ENCODE measurements around the gene PDCD11.

GRCh38 chr10:103382769-103383168 is 13.7 kb upstream of the PDCD11 start:
- no peak for TF ChIP-seq CTCF (IDR thresholded peaks at IDR 0.05; ENCODE audit: insufficient read depth, low read length)
- no peak for TF ChIP-seq POLR2AphosphoS5 (IDR thresholded peaks at IDR 0.05; ENCODE audit: low read depth)
- TF ChIP-seq, protein P1, sequence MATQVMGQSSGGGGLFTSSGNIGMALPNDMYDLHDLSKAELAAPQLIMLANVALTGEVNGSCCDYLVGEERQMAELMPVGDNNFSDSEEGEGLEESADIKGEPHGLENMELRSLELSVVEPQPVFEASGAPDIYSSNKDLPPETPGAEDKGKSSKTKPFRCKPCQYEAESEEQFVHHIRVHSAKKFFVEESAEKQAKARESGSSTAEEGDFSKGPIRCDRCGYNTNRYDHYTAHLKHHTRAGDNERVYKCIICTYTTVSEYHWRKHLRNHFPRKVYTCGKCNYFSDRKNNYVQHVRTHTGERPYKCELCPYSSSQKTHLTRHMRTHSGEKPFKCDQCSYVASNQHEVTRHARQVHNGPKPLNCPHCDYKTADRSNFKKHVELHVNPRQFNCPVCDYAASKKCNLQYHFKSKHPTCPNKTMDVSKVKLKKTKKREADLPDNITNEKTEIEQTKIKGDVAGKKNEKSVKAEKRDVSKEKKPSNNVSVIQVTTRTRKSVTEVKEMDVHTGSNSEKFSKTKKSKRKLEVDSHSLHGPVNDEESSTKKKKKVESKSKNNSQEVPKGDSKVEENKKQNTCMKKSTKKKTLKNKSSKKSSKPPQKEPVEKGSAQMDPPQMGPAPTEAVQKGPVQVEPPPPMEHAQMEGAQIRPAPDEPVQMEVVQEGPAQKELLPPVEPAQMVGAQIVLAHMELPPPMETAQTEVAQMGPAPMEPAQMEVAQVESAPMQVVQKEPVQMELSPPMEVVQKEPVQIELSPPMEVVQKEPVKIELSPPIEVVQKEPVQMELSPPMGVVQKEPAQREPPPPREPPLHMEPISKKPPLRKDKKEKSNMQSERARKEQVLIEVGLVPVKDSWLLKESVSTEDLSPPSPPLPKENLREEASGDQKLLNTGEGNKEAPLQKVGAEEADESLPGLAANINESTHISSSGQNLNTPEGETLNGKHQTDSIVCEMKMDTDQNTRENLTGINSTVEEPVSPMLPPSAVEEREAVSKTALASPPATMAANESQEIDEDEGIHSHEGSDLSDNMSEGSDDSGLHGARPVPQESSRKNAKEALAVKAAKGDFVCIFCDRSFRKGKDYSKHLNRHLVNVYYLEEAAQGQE (IDR thresholded peaks at IDR 0.05; ENCODE audit: insufficient replicate concordance, low read depth): no peak

All from HL-60 (cell line).